Activated CD4-positive, alpha-beta T cell treated with anti-CD3 and anti-CD28 coated beads for 24 hours (primary cell): ENCODE results near the gene CFH.
"Not testable (repeated sequence)": the region's sequence is repeated elsewhere in the genome, so short reads cannot be mapped to it uniquely, and the experiment has no call there.

ENCODE experiments used
- DNase-seq, 2 donors: peaks; one replicate each; pipeline ENCODE4 v3.0.0-alpha.2; 2020; ENCODE audit warnings: low read depth in 2 of 2

The CFH gene

GRCh38 chr1:196651637-196652215 lies at the start of gene CFH:
Gene CFH, plus strand, starts transcription at chr1:196652043. Its CDS starts 75 bp downstream, at chr1:196652118.
- no peak for DNase-seq

- no peak for DNase-seq
Observed at GRCh38 chr1:196603651-196604050, 48.2 kb upstream of the CFH start.

- DNase-seq: no peak
Observed at GRCh38 chr1:196607981-196608380, 43.9 kb upstream of the CFH start.

GRCh38 chr1:196608390-196609369 lies 43.2 kb upstream of the CFH start, which contains the start of gene KCNT2:
Gene KCNT2, minus strand, starts transcription at chr1:196608440. Its CDS starts 131 bp downstream, at chr1:196608309.
- no peak for DNase-seq

GRCh38 chr1:196609370-196609737 lies 42.5 kb upstream of the CFH start:
- no peak for DNase-seq

- DNase-seq: no peak
Observed at GRCh38 chr1:196611873-196612272, 40.0 kb upstream of the CFH start.

- no peak for DNase-seq
Observed at GRCh38 chr1:196619721-196620120, 32.1 kb upstream of the CFH start.

- no peak for DNase-seq
Observed at GRCh38 chr1:196623079-196623478, 28.8 kb upstream of the CFH start.

- DNase-seq: no peak
Observed at GRCh38 chr1:196628838-196629237, 23.0 kb upstream of the CFH start.

GRCh38 chr1:196637606-196638005 lies 14.2 kb upstream of the CFH start:
- no peak for DNase-seq

- no peak for DNase-seq
Observed at GRCh38 chr1:196638466-196638865, 13.4 kb upstream of the CFH start.

GRCh38 chr1:196639291-196639690 lies 12.6 kb upstream of the CFH start:
- not testable (repeated sequence) for DNase-seq

- no peak for DNase-seq
Observed at GRCh38 chr1:196640976-196641375, 10.9 kb upstream of the CFH start.

- DNase-seq: no peak
Observed at GRCh38 chr1:196649990-196650389, 1.9 kb upstream of the CFH start.

GRCh38 chr1:196650403-196650802 lies 1.4 kb upstream of the CFH start:
- DNase-seq: no peak

GRCh38 chr1:196651079-196651478 lies 764 bp upstream of the CFH start:
- no peak for DNase-seq

GRCh38 chr1:196654271-196654670 lies 2.4 kb downstream of the CFH start:
- DNase-seq: no peak

GRCh38 chr1:196655071-196655470 lies 3.2 kb downstream of the CFH start:
- no peak for DNase-seq

GRCh38 chr1:196655494-196655893 lies 3.7 kb downstream of the CFH start:
- no peak for DNase-seq

GRCh38 chr1:196659471-196659870 lies 7.6 kb downstream of the CFH start:
- DNase-seq: no peak

GRCh38 chr1:196660272-196660671 lies 8.4 kb downstream of the CFH start:
- DNase-seq: no peak

- DNase-seq: no peak
Observed at GRCh38 chr1:196660852-196661251, 9.0 kb downstream of the CFH start.

GRCh38 chr1:196661345-196661744 lies 9.5 kb downstream of the CFH start:
- DNase-seq: no peak
